Suprapubic skin (tissue), 4 donors: ENCODE measurements around the gene SMYD3. TPM values are rescaled to one million over a fixed set of nuclear protein-coding genes. Genes with fewer than 3 reads are reported as not detected.

Source experiments
- DNase-seq, 2 donors: peaks; one replicate each; pipeline ENCODE4 v3.0.0-alpha.2; 2019; ENCODE audit warnings: low spot score in 2 of 2
- H3K27ac ChIP-seq: fragments of 200-600 bp; sonication (generic); one replicate; pipeline ENCODE4 v1.5.1; 2019
- H3K27me3 ChIP-seq: fragments of 200-600 bp; sonication (generic); one replicate; pipeline ENCODE4 v1.5.1; 2019
- H3K36me3 ChIP-seq: fragments of 200-600 bp; sonication (generic); one replicate; pipeline ENCODE4 v1.5.1; 2019
- H3K4me1 ChIP-seq: fragments of 200-600 bp; sonication (generic); one replicate; pipeline ENCODE4 v1.5.1; 2019
- H3K4me3 ChIP-seq: fragments of 200-600 bp; sonication (generic); one replicate; pipeline ENCODE4 v1.5.1; 2019; ENCODE audit warnings: mild to moderate bottlenecking
- H3K9me3 ChIP-seq: fragments of 200-600 bp; sonication (generic); one replicate; pipeline ENCODE4 v1.5.1; 2019
- EP300 ChIP-seq: sonication (generic); formaldehyde crosslinking; IDR thresholded peaks from one replicate; pipeline ENCODE4 v1.6.1; 2017; ENCODE audit warnings: antibody characterized with exemption
- POLR2A ChIP-seq, 2 donors: fragments of 450-650 bp; IDR thresholded peaks; one replicate each; pipeline ENCODE4 v1.6.1; 2017; ENCODE audit warnings: antibody characterized with exemption in 2 of 2, mild to moderate bottlenecking in 2 of 2, moderate library complexity in 2 of 2
- POLR2AphosphoS5 ChIP-seq, 3 donors: sonication (generic); formaldehyde crosslinking; IDR thresholded peaks; one replicate each; pipeline ENCODE4 v1.6.1; 2017; ENCODE audit warnings: antibody characterized with exemption in 3 of 3
- WGBS: methylation state at CpG from one replicate; pipeline ENCODE4 v1.1.5; 2018; 5-methylcytosine and 5-hydroxymethylcytosine counted together
- total RNA-seq, 4 donors: library from RNA; depleted of rRNA; stranded (reverse); fragments of >200 nt; gene quantifications; one replicate each; pipeline ENCODE4 v1.1.0, GENCODE V29; 2016
- TF ChIP-seq, protein P1 (sequence below), 2 donors: fragments of 200-600 bp in 1 of 2; fragments of 450-650 bp in 1 of 2; sonication (generic) in 1 of 2; IDR thresholded peaks; one replicate each; pipeline ENCODE4 v1.5.1; 2016 to 2019; ENCODE audit warnings: antibody characterized with exemption in 2 of 2, mild to moderate bottlenecking in 1 of 2, moderate library complexity in 1 of 2

Gene SMYD3
- total RNA-seq, 4 donors from 2014 or later, result 14.5 to 33.6 (median 18.9) TPM

DNA sequence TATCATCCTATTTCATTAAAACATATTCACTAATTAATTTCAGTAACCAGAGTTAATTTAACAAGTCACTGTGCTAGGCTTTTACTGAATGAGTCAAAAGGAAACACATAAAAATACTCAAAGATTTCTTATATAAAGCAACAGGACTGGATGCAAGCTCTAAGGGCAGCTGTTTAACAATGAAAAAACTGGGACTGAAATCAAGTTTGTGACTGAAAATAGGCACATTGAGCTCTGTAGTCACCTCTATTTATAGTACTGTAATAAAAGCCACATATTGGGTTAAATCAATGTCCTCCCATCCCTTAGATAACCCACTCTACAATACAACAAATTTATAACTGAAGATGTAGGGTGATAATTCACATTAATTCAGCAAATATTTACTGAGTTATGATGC is 52.4 kb downstream of the SMYD3 start:
- TF ChIP-seq POLR2A (IDR thresholded peaks at IDR 0.05), result no peak
- H3K4me3 ChIP-seq, result no peak overlapping the region
- H3K9me3 ChIP-seq, result no peaks in the 10 kb centered on the region
- H3K4me1 ChIP-seq, result no peaks in the 10 kb centered on the region
- no peak for DNase-seq
- H3K27ac ChIP-seq, result no peak overlapping the region
- H3K27me3 ChIP-seq, result no peaks in the 10 kb centered on the region
- no peaks in the 10 kb centered on the region for H3K36me3 ChIP-seq

DNA sequence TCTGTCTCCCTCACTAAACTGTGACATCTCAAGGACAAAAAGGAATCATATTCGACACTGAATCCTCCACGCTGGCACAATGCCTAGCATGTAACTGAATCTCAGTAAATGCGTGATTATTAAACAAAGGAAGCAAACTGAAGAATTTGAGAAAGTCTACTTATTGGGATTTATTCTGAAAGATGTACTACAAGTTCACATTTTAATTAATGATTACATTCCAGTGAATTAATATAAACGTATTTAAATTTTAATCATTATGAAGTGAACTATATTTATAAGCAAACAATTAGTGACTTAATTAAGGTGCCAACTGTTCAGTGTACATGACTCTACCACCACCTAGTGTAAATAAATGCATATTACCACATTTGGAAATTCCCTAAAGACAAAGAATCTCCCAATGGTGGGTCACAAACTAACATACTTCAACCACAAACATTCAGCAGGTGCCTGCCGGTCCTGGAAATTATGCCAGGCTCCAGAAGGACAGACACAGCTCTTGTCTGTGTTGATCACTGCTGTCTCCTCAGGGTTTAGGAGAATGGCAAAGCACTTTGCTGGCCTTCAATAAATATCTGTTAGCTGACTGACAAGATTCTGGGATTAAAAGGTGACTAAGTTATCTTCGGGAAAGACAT is 56.3 kb downstream of the SMYD3 start:
- peaks cover 9% of the 10 kb centered on the region for H3K4me1 ChIP-seq
- no peaks in the 10 kb centered on the region for H3K36me3 ChIP-seq
- no peak overlapping the region for H3K27ac ChIP-seq
- no peak for DNase-seq
- H3K4me3 ChIP-seq, result no peak overlapping the region
- H3K27me3 ChIP-seq, result no peaks in the 10 kb centered on the region
- 39% methylated on average over 6 of the region's 6 CpGs for WGBS
- TF ChIP-seq, protein P1, sequence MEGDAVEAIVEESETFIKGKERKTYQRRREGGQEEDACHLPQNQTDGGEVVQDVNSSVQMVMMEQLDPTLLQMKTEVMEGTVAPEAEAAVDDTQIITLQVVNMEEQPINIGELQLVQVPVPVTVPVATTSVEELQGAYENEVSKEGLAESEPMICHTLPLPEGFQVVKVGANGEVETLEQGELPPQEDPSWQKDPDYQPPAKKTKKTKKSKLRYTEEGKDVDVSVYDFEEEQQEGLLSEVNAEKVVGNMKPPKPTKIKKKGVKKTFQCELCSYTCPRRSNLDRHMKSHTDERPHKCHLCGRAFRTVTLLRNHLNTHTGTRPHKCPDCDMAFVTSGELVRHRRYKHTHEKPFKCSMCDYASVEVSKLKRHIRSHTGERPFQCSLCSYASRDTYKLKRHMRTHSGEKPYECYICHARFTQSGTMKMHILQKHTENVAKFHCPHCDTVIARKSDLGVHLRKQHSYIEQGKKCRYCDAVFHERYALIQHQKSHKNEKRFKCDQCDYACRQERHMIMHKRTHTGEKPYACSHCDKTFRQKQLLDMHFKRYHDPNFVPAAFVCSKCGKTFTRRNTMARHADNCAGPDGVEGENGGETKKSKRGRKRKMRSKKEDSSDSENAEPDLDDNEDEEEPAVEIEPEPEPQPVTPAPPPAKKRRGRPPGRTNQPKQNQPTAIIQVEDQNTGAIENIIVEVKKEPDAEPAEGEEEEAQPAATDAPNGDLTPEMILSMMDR (IDR thresholded peaks at IDR 0.05), result peak; percentile 44 to 51
- no peak for TF ChIP-seq EP300
- H3K9me3 ChIP-seq, result no peaks in the 10 kb centered on the region

DNA sequence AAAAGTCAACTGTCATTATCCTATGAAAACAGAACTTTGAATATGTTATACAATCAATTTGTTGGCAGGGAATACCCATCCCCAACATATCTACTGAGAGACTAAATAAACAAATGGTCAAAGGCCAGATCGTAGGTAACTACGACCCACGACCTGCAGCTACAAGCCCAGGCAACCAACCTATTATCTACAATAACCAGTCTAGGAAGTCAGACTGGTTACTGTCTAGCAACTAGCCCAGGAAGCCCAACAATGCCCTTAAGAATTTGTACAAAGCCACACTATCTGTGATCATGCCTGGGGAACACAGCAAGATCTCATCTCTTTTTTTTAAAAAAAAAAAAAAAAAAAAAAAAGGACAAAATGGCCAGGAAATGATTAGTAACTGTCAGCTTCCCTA is 58.7 kb downstream of the SMYD3 start:
- no peak overlapping the region for H3K4me3 ChIP-seq
- no peaks in the 10 kb centered on the region for H3K36me3 ChIP-seq
- no peaks in the 10 kb centered on the region for H3K9me3 ChIP-seq
- TF ChIP-seq, protein P1 (IDR thresholded peaks at IDR 0.05), result no peak
- TF ChIP-seq POLR2A (IDR thresholded peaks at IDR 0.05) (no peak), EP300 (no peak), POLR2AphosphoS5 (IDR thresholded peaks at IDR 0.05) (no peak)
- DNase-seq, result no peak
- H3K4me1 ChIP-seq, result peaks cover 9% of the 10 kb centered on the region
- H3K27me3 ChIP-seq, result no peaks in the 10 kb centered on the region
- no peak overlapping the region for H3K27ac ChIP-seq
- 69% methylated on average over 3 of the region's 3 CpGs for WGBS

DNA sequence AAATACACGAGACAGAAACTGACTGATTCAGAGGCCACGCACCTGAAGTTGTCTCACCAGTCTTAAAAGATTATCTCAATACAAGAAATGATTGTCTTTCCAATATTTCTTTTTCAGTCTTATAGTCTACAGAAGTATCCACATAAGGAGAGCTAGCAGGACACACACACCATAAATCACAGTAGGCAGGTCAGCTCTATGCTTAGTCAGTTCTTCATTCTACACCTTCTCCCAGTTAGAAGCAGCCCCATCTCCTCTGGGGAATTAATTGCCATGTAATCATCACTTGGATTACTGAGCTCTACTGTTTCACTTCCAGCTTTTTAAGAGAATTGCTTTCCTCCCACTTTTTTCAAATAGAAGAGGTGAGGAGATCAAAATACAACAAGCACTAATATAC is 59.6 kb downstream of the SMYD3 start:
- Histone ChIP-seq H3K4me3 (no peak overlapping the region), H3K27ac (no peak overlapping the region), H3K9me3 (no peaks in the 10 kb centered on the region), H3K36me3 (no peaks in the 10 kb centered on the region), H3K27me3 (no peaks in the 10 kb centered on the region), H3K4me1 (peaks cover 9% of the 10 kb centered on the region)
- DNase-seq, result no peak
- TF ChIP-seq POLR2AphosphoS5 (IDR thresholded peaks at IDR 0.05) (no peak), EP300 (no peak), POLR2A (IDR thresholded peaks at IDR 0.05) (no peak)
- TF ChIP-seq, protein P1 (IDR thresholded peaks at IDR 0.05), result no peak
- WGBS, result 73% methylated on average over 2 of the region's 2 CpGs

DNA sequence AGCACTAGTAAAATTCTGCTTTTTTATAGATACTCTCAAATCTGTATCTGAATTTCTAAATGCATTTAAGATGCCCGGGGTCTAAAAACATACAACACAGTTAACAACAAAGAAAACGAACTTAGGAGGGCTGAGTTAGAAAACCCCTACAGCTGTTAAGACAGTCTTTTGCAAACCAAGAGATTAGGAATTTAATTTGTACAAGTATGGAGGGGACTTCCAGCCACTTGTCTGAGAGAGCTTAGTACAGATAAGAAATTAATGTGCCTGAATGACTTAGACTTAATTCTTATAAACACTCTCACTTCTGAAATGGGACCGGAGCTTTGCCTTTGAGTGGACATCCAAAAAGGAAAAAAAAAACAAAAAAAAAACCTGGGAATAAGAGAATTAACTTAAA is 61.6 kb downstream of the SMYD3 start:
- H3K27me3 ChIP-seq, result no peaks in the 10 kb centered on the region
- 88% methylated on average over 3 of the region's 3 CpGs for WGBS
- TF ChIP-seq POLR2AphosphoS5 (IDR thresholded peaks at IDR 0.05) (no peak), EP300 (no peak), POLR2A (IDR thresholded peaks at IDR 0.05) (no peak)
- TF ChIP-seq, protein P1 (IDR thresholded peaks at IDR 0.05), result no peak
- no peak for DNase-seq
- H3K4me3 ChIP-seq, result no peak overlapping the region
- no peaks in the 10 kb centered on the region for H3K9me3 ChIP-seq
- H3K36me3 ChIP-seq, result no peaks in the 10 kb centered on the region
- H3K27ac ChIP-seq, result no peak overlapping the region
- H3K4me1 ChIP-seq, result peaks cover 9% of the 10 kb centered on the region

DNA sequence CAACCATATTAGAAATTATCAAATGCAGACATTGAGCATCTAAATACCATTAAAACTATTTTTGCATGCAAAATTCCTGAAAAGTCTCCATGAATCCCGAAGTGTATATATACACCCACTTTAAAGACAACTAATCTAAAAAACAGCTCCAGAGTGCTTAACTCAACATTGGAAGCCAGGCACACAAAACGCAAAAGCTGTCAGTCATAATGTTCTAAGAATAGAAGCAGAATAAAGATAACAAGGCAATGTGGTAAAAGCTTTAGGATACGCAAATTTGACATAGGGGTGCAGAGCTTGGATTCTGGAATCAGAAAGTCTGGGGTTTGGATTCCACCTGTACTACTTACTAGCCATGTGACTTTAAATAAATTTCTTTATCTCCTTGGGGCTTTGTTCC is 62.5 kb downstream of the SMYD3 start:
- no peaks in the 10 kb centered on the region for H3K9me3 ChIP-seq
- no peaks in the 10 kb centered on the region for H3K36me3 ChIP-seq
- H3K27me3 ChIP-seq, result no peaks in the 10 kb centered on the region
- DNase-seq, result no peak
- TF ChIP-seq POLR2AphosphoS5 (IDR thresholded peaks at IDR 0.05) (no peak), POLR2A (IDR thresholded peaks at IDR 0.05) (no peak), EP300 (no peak)
- TF ChIP-seq, protein P1 (IDR thresholded peaks at IDR 0.05), result no peak
- 81% methylated on average over 3 of the region's 3 CpGs for WGBS
- H3K27ac ChIP-seq, result no peak overlapping the region
- H3K4me1 ChIP-seq, result peaks cover 9% of the 10 kb centered on the region
- H3K4me3 ChIP-seq, result no peak overlapping the region
